OCI-LY1 (cell line): ENCODE measurements around the gene ZDHHC12.
A peak's percentile ranks its signal among the peaks of the same experiment; 100 is the strongest.

ENCODE experiments used
- H2AFZ ChIP-seq: fragments of 200-600 bp; sonication (generic), shearing (Covaris generic); 2 replicates; pipeline ENCODE4 v1.6.0; 2014; ENCODE audit warnings: antibody characterized with exemption, mild to moderate bottlenecking, low read length
- H3F3A ChIP-seq: fragments of 200-600 bp; sonication (generic), shearing (Covaris generic); 2 replicates; pipeline ENCODE4 v1.6.0; 2014; ENCODE audit warnings: mild to moderate bottlenecking, antibody characterized with exemption, low read length, moderate library complexity; ENCODE audit not compliant: insufficient read depth
- H3K27ac ChIP-seq: fragments of 200-600 bp; sonication (generic); 2 replicates; pipeline ENCODE4 v1.5.1; 2014; ENCODE audit warnings: low read length, mixed run types, mild to moderate bottlenecking, low read depth; ENCODE audit not compliant: poor library complexity, severe bottlenecking
- H3K27me3 ChIP-seq: fragments of 200-600 bp; sonication (generic); 2 replicates; pipeline ENCODE4 v1.6.0; 2014; ENCODE audit warnings: antibody characterized with exemption, mild to moderate bottlenecking, low read length, moderate library complexity; ENCODE audit not compliant: insufficient read depth
- H3K36me3 ChIP-seq: fragments of 200-600 bp; sonication (generic); 2 replicates; pipeline ENCODE4 v1.6.1; 2014; ENCODE audit warnings: mild to moderate bottlenecking, antibody characterized with exemption, low read length, moderate library complexity, mixed read lengths; ENCODE audit not compliant: insufficient read depth
- H3K4me1 ChIP-seq: fragments of 200-600 bp; sonication (generic); 2 replicates; pipeline ENCODE4 v1.5.1; 2014; ENCODE audit warnings: mild to moderate bottlenecking, low read length, moderate library complexity; ENCODE audit not compliant: insufficient read depth, severe bottlenecking
- H3K4me2 ChIP-seq: fragments of 200-600 bp; sonication (generic), shearing (Covaris generic); 2 replicates; pipeline ENCODE4 v1.6.1; 2014; ENCODE audit warnings: low read length
- H3K4me3 ChIP-seq: fragments of 200-600 bp; sonication (generic); 2 replicates; pipeline ENCODE4 v1.5.1; 2014; ENCODE audit warnings: low read length, low read depth, mild to moderate bottlenecking, mixed read lengths; ENCODE audit not compliant: poor library complexity, severe bottlenecking
- H3K79me2 ChIP-seq: fragments of 200-600 bp; shearing (Covaris generic); 2 replicates; pipeline ENCODE4 v1.6.1; 2016; ENCODE audit warnings: mixed run types, low read length, mixed read lengths; ENCODE audit not compliant: insufficient read depth
- H3K9ac ChIP-seq: fragments of 200-600 bp; sonication (generic), shearing (Covaris generic); 2 replicates; pipeline ENCODE4 v1.6.1; 2014; ENCODE audit warnings: mild to moderate bottlenecking, low read length, mixed read lengths
- H3K9me2 ChIP-seq: fragments of 200-600 bp; sonication (generic), shearing (Covaris generic); 2 replicates; pipeline ENCODE4 v1.6.1; 2014; ENCODE audit warnings: low read depth, mild to moderate bottlenecking, low read length, mixed read lengths
- H3K9me3 ChIP-seq: fragments of 200-600 bp; shearing (Covaris generic); 2 replicates; pipeline ENCODE4 v1.6.1; 2014; ENCODE audit warnings: low read length, mixed read lengths
- H4K20me1 ChIP-seq: fragments of 200-600 bp; sonication (generic), shearing (Covaris generic); 2 replicates; pipeline ENCODE4 v1.6.0; 2016; ENCODE audit warnings: mild to moderate bottlenecking, low read length; ENCODE audit not compliant: insufficient read depth
- CTCF ChIP-seq: fragments of 200-600 bp; sonication (generic), shearing (Covaris generic); IDR thresholded peaks from 2 replicates; pipeline ENCODE4 v1.5.1; 2017; ENCODE audit warnings: mild to moderate bottlenecking, antibody characterized with exemption, low read length, moderate library complexity, mixed read lengths
- EZH2 ChIP-seq: fragments of 200-600 bp; sonication (generic), shearing (Covaris generic); IDR thresholded peaks from 2 replicates; pipeline ENCODE4 v1.8.0; 2017; ENCODE audit warnings: borderline replicate concordance, mixed run types, mild to moderate bottlenecking, antibody characterized with exemption, low read length, moderate library complexity, mixed read lengths

ZDHHC12 gene

GRCh38 chr9:128703616-128704355, 20.1 kb downstream of the ZDHHC12 start:
- Histone ChIP-seq H3K79me2 (no peaks in the 10 kb centered on the region), H3K27me3 (no peaks in the 10 kb centered on the region), H3K27ac (peak overlapping the region; percentile 78), H3K4me1 (peaks cover 28% of the 10 kb centered on the region), H4K20me1 (no peaks in the 10 kb centered on the region), H3K9me2 (no peaks in the 10 kb centered on the region), H3F3A (no peaks in the 10 kb centered on the region; the same call in 1 of the 2 replicates), H3K4me2 (peak overlapping the region; percentile 81), H3K36me3 (peaks cover 27% of the 10 kb centered on the region), H3K9me3 (no peaks in the 10 kb centered on the region), H2AFZ (no peak overlapping the region), H3K9ac (peak overlapping the region; percentile 81), H3K4me3 (peak overlapping the region; percentile 80)
- TF ChIP-seq CTCF (no peak), EZH2 (no peak)

- H3K79me2 ChIP-seq, result no peaks in the 10 kb centered on the region
- H2AFZ ChIP-seq, result no peak overlapping the region
- no peaks in the 10 kb centered on the region for H4K20me1 ChIP-seq
- no peaks in the 10 kb centered on the region for H3K27me3 ChIP-seq
- no peaks in the 10 kb centered on the region for H3K9me3 ChIP-seq
- peak overlapping the region; percentile 81 for H3K9ac ChIP-seq
- H3K4me2 ChIP-seq, result peak overlapping the region; percentile 81
- peak overlapping the region; percentile 80 for H3K4me3 ChIP-seq
- peak overlapping the region; percentile 78 for H3K27ac ChIP-seq
- TF ChIP-seq EZH2 (no peak), CTCF (no peak)
- H3K9me2 ChIP-seq, result no peaks in the 10 kb centered on the region
- no peaks in the 10 kb centered on the region; the same call in 1 of the 2 replicates for H3F3A ChIP-seq
- H3K36me3 ChIP-seq, result peaks cover 23% of the 10 kb centered on the region
- H3K4me1 ChIP-seq, result peaks cover 28% of the 10 kb centered on the region
Observed at GRCh38 chr9:128702949-128703615, 20.8 kb downstream of the ZDHHC12 start.

- Histone ChIP-seq H2AFZ (no peak within 1 kb of the TSS), H3K27ac (peak within 1 kb of the TSS; percentile 78)
- TF ChIP-seq EZH2, result no peak
- peak; percentile 91 for TF ChIP-seq CTCF
Observed at GRCh38 chr9:128702445-128702948, 21.4 kb downstream of the ZDHHC12 start, which contains the start of gene PKN3. Gene PKN3, plus strand, starts transcription at chr9:128702503. Its CDS starts 413 bp downstream, at chr9:128702916.

More at GRCh38 chr9:128702445-128702948, 21.4 kb downstream of the ZDHHC12 start, which contains the start of gene PKN3:
- Histone ChIP-seq H3K9ac (peak within 1 kb of the TSS; percentile 81), H3K36me3 (peaks cover 23% of the 10 kb centered on the region), H3K4me2 (peak within 1 kb of the TSS; percentile 81), H4K20me1 (no peaks in the 10 kb centered on the region), H3K79me2 (no peaks in the 10 kb centered on the region), H3K4me1 (peaks cover 28% of the 10 kb centered on the region), H3K4me3 (peak within 1 kb of the TSS; percentile 80), H3K9me3 (no peaks in the 10 kb centered on the region), H3K27me3 (no peaks in the 10 kb centered on the region), H3K9me2 (no peaks in the 10 kb centered on the region), H3F3A (no peaks in the 10 kb centered on the region; the same call in 1 of the 2 replicates)
